HG03280 (cell line): ENCODE measurements around the gene KCNMA1.

Experiments
- ATAC-seq: cut with Tn5 transposase; IDR thresholded peaks from one replicate; pipeline ENCODE4 v1.9.1; 2021; ENCODE audit warnings: mild to moderate bottlenecking, moderate library complexity; ENCODE audit not compliant: unreplicated experiment

KCNMA1 gene

GRCh38 chr10:77042706-77043419 is 594.7 kb downstream of the KCNMA1 start:
- no peak for ATAC-seq

- no peak for ATAC-seq
These were observed 595.9 kb downstream of the KCNMA1 start for GRCh38 chr10:77041636-77042258.

- ATAC-seq, result no peak
These were observed 599.2 kb downstream of the KCNMA1 start for GRCh38 chr10:77038407-77038806.

GRCh38 chr10:77037735-77038403 is 599.7 kb downstream of the KCNMA1 start:
- no peak for ATAC-seq

- ATAC-seq, result no peak
These were observed 600.4 kb downstream of the KCNMA1 start for GRCh38 chr10:77036993-77037734.

GRCh38 chr10:77036276-77036675 is 601.3 kb downstream of the KCNMA1 start:
- ATAC-seq, result no peak

GRCh38 chr10:77034795-77035194 is 602.8 kb downstream of the KCNMA1 start:
- no peak for ATAC-seq

GRCh38 chr10:77034240-77034639 is 603.4 kb downstream of the KCNMA1 start:
- ATAC-seq, result no peak

- ATAC-seq, result no peak
These were observed 605.4 kb downstream of the KCNMA1 start for GRCh38 chr10:77032188-77032570.

- ATAC-seq, result no peak
These were observed 605.9 kb downstream of the KCNMA1 start for GRCh38 chr10:77031531-77032187.

GRCh38 chr10:77030974-77031373 is 606.6 kb downstream of the KCNMA1 start:
- ATAC-seq, result no peak

GRCh38 chr10:77029777-77030717 is 607.6 kb downstream of the KCNMA1 start:
- ATAC-seq, result no peak

GRCh38 chr10:77028042-77028441 is 609.6 kb downstream of the KCNMA1 start:
- no peak for ATAC-seq

GRCh38 chr10:77027576-77027975 is 610.0 kb downstream of the KCNMA1 start:
- no peak for ATAC-seq

- no peak for ATAC-seq
These were observed 610.5 kb downstream of the KCNMA1 start for GRCh38 chr10:77027141-77027540.

- no peak for ATAC-seq
These were observed 611.5 kb downstream of the KCNMA1 start for GRCh38 chr10:77026148-77026547.

- ATAC-seq, result no peak
These were observed 613.1 kb downstream of the KCNMA1 start for GRCh38 chr10:77024461-77024860.

- no peak for ATAC-seq
These were observed 614.2 kb downstream of the KCNMA1 start for GRCh38 chr10:77023396-77023795.

- ATAC-seq, result no peak
These were observed 614.9 kb downstream of the KCNMA1 start for GRCh38 chr10:77022671-77023070.

- ATAC-seq, result no peak
These were observed 615.6 kb downstream of the KCNMA1 start for GRCh38 chr10:77021966-77022490.
